LNCaP clone FGC (cell line): ENCODE measurements around the gene CITED4.

ENCODE experiments used
- DNase-seq: peaks from one replicate; pipeline ENCODE4 v3.0.0-alpha.2; 2011; ENCODE audit warnings: low read depth
- H3K4me3 ChIP-seq: 2 replicates; pipeline ENCODE4 v1.5.1; 2011; ENCODE audit warnings: mild to moderate bottlenecking, low read depth, low read length, control low read depth
- TF ChIP-seq, protein P1 (sequence below): IDR thresholded peaks from 2 replicates; pipeline ENCODE4 v1.5.1; 2012; ENCODE audit warnings: mild to moderate bottlenecking; ENCODE audit not compliant: control insufficient read depth, insufficient read depth; ENCODE audit errors: extremely low read depth

CITED4 gene

DNA sequence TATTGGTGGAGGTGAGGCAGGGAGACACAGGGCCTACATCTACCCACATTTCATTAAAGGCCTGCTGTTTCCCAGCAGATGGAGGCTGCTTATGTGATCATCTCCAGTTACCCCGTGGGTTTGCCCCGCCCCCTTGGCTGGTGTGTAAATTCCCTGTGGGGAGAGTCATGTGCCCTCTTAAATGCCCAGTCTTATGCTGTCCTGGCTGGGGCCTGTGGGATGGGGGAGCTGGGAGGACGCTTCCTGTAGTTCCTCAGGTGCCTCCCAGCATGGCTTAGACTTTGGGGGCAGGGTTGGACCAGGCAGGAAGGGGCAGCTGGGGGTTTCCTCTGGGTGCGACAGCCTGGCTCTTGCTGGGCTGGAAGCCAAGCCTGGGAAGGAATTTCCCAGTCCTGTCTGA lies 15.5 kb upstream of the CITED4 start:
- H3K4me3 ChIP-seq, result no peak overlapping the region
- no peak for DNase-seq
- TF ChIP-seq, protein P1, sequence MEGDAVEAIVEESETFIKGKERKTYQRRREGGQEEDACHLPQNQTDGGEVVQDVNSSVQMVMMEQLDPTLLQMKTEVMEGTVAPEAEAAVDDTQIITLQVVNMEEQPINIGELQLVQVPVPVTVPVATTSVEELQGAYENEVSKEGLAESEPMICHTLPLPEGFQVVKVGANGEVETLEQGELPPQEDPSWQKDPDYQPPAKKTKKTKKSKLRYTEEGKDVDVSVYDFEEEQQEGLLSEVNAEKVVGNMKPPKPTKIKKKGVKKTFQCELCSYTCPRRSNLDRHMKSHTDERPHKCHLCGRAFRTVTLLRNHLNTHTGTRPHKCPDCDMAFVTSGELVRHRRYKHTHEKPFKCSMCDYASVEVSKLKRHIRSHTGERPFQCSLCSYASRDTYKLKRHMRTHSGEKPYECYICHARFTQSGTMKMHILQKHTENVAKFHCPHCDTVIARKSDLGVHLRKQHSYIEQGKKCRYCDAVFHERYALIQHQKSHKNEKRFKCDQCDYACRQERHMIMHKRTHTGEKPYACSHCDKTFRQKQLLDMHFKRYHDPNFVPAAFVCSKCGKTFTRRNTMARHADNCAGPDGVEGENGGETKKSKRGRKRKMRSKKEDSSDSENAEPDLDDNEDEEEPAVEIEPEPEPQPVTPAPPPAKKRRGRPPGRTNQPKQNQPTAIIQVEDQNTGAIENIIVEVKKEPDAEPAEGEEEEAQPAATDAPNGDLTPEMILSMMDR, result no peak

DNA sequence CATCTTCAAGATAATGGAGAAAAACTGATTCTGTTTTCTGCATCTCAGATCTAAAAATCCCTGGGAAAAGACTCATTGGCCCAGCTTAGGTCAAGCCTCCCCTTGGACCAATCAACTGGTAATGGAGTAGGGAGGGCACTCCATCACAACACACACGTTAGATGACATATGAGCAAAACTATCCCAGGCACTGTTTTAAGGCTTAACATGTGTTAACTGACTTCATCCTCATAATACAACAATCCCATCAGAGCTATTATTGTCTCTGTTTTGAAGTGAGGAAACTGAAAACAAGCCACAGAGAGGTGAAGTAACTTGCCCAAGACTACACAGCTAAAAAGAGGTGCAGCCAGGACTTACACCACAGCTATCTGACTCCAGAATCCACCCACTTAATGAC lies 14.7 kb upstream of the CITED4 start:
- no peak for DNase-seq
- H3K4me3 ChIP-seq, result no peak overlapping the region
- TF ChIP-seq, protein P1, result no peak

GRCh38 chr1:40876436-40876761 lies 14.2 kb upstream of the CITED4 start:
- TF ChIP-seq, protein P1, result no peak
- DNase-seq, result no peak

GRCh38 chr1:40873863-40874472 lies 11.8 kb upstream of the CITED4 start:
- no peak for DNase-seq
- no peak overlapping the region for H3K4me3 ChIP-seq
- TF ChIP-seq, protein P1, result no peak

More at GRCh38 chr1:40876436-40876761, 14.2 kb upstream of the CITED4 start:
- H3K4me3 ChIP-seq, result no peak overlapping the region

DNA sequence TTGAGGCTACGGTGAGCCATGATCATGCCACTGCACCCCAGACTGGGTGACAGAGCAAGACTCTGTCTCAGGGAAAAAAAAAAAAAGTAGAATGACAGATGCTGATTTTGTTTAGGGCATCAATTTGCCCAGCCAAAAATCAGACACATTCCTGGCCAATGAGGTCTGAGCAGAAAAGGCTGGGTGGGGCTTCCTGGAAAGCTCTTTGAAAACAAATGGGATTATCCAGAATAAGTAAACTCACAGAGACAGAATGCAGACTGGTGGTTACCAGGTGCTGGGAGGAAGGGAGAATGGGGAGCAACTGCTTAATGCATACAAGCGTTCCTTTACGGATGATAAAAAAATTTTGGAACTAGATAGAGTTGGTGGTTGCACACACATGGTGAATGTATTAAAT lies 10.1 kb upstream of the CITED4 start:
- no peak overlapping the region for H3K4me3 ChIP-seq
- TF ChIP-seq, protein P1, result no peak
- no peak for DNase-seq

GRCh38 chr1:40870135-40870728 lies 8.1 kb upstream of the CITED4 start:
- DNase-seq, result no peak
- no peak overlapping the region for H3K4me3 ChIP-seq
- TF ChIP-seq, protein P1, result no peak
